ENCODE data around the gene ERI3. TPM values are rescaled to one million over a fixed set of nuclear protein-coding genes. Genes with fewer than 3 reads are reported as not detected.

The ERI3 gene
- total and polyA plus RNA-seq, 9 of the 15 experiments (the other 6 are each of a cell fraction or from before 2014, with no cell fraction given) = 47.8 to 93.4 (median 67.2) TPM

- Histone ChIP-seq H3K27ac (ENCODE audit: extremely low read depth, low read depth, low read length) (no peak overlapping the region), H3K4me2 (ENCODE audit: insufficient read depth, low read length) (no peak overlapping the region), H3K9me1 (ENCODE audit: control insufficient read depth, insufficient read depth, low read length) (peaks cover 2% of the 10 kb centered on the region), H2AFZ (ENCODE audit: low read depth, low read length) (no peak overlapping the region), H3K9ac (ENCODE audit: insufficient read depth in 1 of 2, low read depth in 2 of 2, low read length in 2 of 2) (0 out of 4 replicates have a peak overlapping the region, but pooled peaks of 1 of the 2 experiments have one; percentile 10), H3K4me3 (no peak overlapping the region), H3K36me3 (ENCODE audit: control insufficient read depth, insufficient read depth, low read length) (peaks cover 47% of the 10 kb centered on the region; the same call in 2 of the 3 replicates), H3K79me2 (ENCODE audit: control insufficient read depth, insufficient read depth, low read length) (no peaks in the 10 kb centered on the region), H3K4me1 (replicated peaks in 1 of 2; ENCODE audit: control insufficient read depth in 2 of 2, insufficient read depth in 2 of 2, low read length in 2 of 2) (peaks cover 8 to 12% of the 10 kb centered on the region in 2 experiments; a peak in 4 of 5 replicates), H3K9me3 (replicated peaks; ENCODE audit: control insufficient read depth, insufficient read depth, low read depth, low read length) (no peaks in the 10 kb centered on the region), H4K20me1 (replicated peaks; ENCODE audit: control insufficient read depth, insufficient read depth, low read length) (no peaks in the 10 kb centered on the region; the same call in 1 of the 2 replicates), H3K27me3 (ENCODE audit: control insufficient read depth in 2 of 2, insufficient read depth in 2 of 2, low read length in 2 of 2) (no peaks in the 10 kb centered on the region)
- no TSS peak for BruUV-seq (replicated peaks)
- in situ Hi-C loops (cut with MboI) (loop anchor here (10.0 kb wide), 1 partner anchor 372 kb away; no protein-coding TSS in a partner anchor), intact Hi-C loops (cut with micrococcal nuclease) (no loop called here)
- WGBS (ENCODE audit: insufficient coverage, low coverage, missing lambda C conversion rate) = 75% methylated on average over 5 of the region's 5 CpGs
- no peak for TF ChIP-seq HIVEP1 (CRISPR knock-in tag; IDR thresholded peaks at IDR 0.05)
- TF ChIP-seq ZNF639 (CRISPR knock-in tag; conservative IDR thresholded peaks at IDR 0.05 in 1 of 2, IDR thresholded peaks at IDR 0.05 in 1 of 2) = no peak
- no peak for TF ChIP-seq SETDB1 (IDR thresholded peaks at IDR 0.05; ENCODE audit: low read length)
- TF ChIP-seq NEUROD1 (IDR thresholded peaks at IDR 0.05; ENCODE audit: borderline replicate concordance, low read depth, low read length, partially characterized antibody) = no peak
- no peak for TF ChIP-seq TEAD1 (CRISPR knock-in tag; IDR thresholded peaks at IDR 0.05)
- TF ChIP-seq POU5F1 (IDR thresholded peaks at IDR 0.05; ENCODE audit: borderline replicate concordance, low read depth, low read length, partially characterized antibody) = no peak
- no peak for TF ChIP-seq DMBX1 (CRISPR knock-in tag; IDR thresholded peaks at IDR 0.05; ENCODE audit: borderline replicate concordance)
- TF ChIP-seq SUPT5H (IDR thresholded peaks at IDR 0.05) = 0 out of 2 replicates have a peak, but pooled peaks have one; percentile 33
- ChIA-PET CTCF (ENCODE audit: low intra/inter-chr PET ratio) (no interaction called here), POLR2A (interaction anchor here (0.6 to 1.0 kb wide), 4 partner anchors 9 to 379 kb away, joined by 3 to 4 read pairs (median 4); partner anchors contain the start of gene DMAP1)
- FAIRE-seq (no peak), DNase-seq (ENCODE audit: extremely low read depth in 1 of 4, low spot score in 3 of 4) (no peak), ATAC-seq (no peak)
Measured at GRCh38 chr1:44222397-44223186, 132.5 kb downstream of the ERI3 start.
